ENCODE data around the gene FHOD3.

DNA sequence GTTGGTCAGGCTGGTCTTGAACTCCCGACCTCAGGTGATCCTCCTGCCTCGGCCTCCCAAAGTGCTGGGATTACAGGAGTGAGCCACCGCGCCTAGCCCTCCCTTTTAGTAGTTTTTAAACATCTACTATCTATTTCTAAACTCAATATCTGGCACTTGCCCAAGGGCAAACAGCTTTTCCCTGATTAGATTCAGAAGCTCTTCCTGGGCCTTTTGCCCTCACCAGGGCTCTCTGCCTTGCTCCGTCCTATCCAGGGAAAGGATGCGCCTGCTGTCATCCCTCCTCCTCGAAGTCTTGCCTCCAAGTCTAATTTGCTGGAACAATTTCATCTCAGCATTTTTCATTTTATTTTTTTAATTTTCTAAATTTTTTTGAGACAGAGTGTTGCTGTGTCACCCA lies 41.4 kb upstream of the FHOD3 start:
- TF ChIP-seq, protein P1, sequence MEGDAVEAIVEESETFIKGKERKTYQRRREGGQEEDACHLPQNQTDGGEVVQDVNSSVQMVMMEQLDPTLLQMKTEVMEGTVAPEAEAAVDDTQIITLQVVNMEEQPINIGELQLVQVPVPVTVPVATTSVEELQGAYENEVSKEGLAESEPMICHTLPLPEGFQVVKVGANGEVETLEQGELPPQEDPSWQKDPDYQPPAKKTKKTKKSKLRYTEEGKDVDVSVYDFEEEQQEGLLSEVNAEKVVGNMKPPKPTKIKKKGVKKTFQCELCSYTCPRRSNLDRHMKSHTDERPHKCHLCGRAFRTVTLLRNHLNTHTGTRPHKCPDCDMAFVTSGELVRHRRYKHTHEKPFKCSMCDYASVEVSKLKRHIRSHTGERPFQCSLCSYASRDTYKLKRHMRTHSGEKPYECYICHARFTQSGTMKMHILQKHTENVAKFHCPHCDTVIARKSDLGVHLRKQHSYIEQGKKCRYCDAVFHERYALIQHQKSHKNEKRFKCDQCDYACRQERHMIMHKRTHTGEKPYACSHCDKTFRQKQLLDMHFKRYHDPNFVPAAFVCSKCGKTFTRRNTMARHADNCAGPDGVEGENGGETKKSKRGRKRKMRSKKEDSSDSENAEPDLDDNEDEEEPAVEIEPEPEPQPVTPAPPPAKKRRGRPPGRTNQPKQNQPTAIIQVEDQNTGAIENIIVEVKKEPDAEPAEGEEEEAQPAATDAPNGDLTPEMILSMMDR (IDR thresholded peaks at IDR 0.05) = no peak
- no peak for TF ChIP-seq POLR2A (IDR thresholded peaks at IDR 0.05)
